Measurements from ENCODE around the gene TXLNA.
"Not testable (repeated sequence)": the region's sequence is repeated elsewhere in the genome, so short reads cannot be mapped to it uniquely, and the experiment has no call there.

Gene TXLNA

GRCh38 chr1:32179443-32180185 is at the start of gene TXLNA:
TXLNA (plus strand) TSS chr1:32179675; CDS start chr1:32180346, 671 bp downstream.
- peak; percentile 98 for DNase-seq

DNA sequence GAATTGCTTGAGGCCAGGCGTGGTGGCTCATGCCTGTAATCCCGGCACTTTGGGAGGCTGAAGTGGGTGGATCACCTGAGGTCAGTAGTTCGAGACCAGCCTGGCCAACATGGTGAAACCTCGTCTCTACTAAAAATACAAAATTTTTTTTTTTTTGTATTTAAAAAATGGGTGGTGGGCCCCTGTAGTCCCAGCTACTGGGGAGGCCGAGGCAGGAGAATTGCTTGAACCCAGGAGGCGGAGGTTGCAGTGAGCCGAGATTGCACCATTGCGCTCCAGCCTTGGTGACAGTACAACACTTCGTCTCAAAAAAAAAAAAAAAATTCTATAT is 45.6 kb upstream of the TXLNA start:
- DNase-seq = not testable (repeated sequence)

- no peak for DNase-seq
These were observed 42.4 kb upstream of the TXLNA start for GRCh38 chr1:32137111-32137510.

DNA sequence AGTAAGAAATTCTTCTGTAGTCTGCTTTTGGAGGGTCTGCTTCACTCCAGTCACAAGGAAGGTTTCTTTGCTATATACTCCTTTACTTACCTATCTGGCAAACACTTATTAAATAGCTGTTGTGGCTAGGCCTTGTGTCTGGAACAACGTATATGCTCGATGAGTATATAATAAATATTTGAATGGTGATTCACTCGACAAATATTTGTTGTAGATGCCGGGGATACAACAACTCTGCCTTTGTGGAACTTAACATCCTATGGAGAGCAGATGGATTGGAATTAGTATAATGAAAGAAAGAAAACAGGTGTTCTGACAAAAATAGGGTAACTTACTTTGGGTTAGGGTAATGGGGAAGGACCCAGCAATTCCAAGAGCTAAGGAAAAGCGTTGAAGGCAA is 40.5 kb upstream of the TXLNA start:
- no peak for DNase-seq

- no peak for DNase-seq
These were observed 36.8 kb upstream of the TXLNA start for GRCh38 chr1:32142446-32143301.

- DNase-seq = not testable (repeated sequence)
These were observed 36.2 kb upstream of the TXLNA start for GRCh38 chr1:32143302-32143695.

- DNase-seq = no peak
These were observed 35.4 kb upstream of the TXLNA start for GRCh38 chr1:32144033-32144432.

DNA sequence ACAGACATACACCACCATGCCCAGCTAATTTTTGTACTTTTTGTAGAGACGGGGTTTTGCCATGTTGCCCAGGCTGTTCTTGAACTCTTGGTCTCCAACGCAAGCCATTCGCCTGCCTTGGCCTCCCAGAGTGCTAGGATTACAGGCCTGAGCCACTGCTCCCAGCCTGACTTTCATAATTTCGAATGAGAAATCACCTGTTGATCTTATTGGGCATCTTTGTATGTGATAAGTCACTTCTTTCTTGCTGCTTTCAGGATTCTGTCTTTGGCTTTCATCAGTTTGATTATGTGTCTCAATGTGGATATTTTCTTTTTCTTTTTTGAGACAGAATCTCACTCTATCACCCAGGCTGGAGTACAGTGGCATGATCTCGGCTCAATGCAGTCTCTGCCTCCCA is 31.7 kb upstream of the TXLNA start:
- not testable (repeated sequence) for DNase-seq

- DNase-seq = no peak
These were observed 28.6 kb upstream of the TXLNA start for GRCh38 chr1:32150847-32151246.

- peak; percentile 15 for DNase-seq
These were observed 28.1 kb upstream of the TXLNA start for GRCh38 chr1:32151319-32151787.

- no peak for DNase-seq
These were observed 20.3 kb upstream of the TXLNA start for GRCh38 chr1:32159189-32159588.

DNA sequence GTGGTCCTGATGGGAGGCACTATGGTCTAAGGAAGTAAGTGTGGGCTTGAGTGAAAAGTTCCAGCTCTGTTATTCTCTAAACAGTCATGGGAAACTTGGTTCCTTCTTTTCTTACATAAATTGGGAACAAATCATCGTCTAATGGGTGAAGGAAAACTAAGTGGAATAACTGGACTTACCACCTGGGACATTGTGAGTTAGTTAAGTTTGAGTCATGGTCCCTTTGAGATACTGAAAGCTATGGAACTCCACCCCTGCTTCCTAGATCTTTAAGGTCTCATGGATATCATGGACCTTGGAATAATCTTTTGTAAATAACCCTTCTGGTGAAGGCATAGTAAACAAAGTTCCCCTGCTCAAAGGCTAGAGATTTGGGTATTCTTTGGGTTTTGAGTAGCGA is 16.1 kb upstream of the TXLNA start:
- no peak for DNase-seq

DNA sequence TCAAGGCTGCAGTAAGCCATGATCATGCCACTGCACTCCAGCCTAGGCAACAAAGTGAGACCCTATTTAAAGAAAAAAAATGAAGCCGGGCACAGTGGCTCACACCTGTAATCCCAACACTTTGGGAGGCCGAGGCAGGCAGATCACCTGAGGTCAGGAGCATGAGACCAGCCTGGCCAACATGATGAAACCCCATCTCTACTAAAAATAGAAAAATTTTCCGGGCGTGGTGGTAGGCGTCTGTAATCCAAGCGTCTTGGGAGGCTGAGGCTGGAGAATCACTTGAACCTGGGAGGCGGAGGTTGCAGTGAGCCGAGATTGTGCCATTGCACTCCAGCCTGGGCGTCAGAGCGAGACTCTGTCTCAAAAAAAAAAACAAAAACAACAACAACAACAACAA is 13.8 kb upstream of the TXLNA start:
- not testable (repeated sequence) for DNase-seq

DNA sequence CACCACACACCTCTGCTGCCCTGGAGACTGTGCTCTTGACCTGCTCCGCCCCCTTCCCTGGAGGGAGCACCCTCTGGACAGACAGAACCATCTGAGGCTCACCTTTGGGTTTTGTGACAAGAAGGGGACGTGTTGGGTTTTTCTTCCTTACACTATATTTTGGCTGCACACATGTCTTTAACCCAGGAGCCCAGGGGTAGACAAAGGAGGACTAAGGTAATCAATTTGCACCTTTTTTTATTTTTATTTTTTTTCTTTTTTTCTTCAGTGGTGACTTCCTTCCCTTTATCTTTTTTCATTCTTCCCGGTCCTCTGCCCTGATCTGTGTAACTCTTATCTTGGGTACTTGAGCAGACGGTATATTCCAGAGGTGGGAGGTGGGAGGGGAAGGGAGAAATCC is 8.5 kb upstream of the TXLNA start:
- DNase-seq = no peak

DNA sequence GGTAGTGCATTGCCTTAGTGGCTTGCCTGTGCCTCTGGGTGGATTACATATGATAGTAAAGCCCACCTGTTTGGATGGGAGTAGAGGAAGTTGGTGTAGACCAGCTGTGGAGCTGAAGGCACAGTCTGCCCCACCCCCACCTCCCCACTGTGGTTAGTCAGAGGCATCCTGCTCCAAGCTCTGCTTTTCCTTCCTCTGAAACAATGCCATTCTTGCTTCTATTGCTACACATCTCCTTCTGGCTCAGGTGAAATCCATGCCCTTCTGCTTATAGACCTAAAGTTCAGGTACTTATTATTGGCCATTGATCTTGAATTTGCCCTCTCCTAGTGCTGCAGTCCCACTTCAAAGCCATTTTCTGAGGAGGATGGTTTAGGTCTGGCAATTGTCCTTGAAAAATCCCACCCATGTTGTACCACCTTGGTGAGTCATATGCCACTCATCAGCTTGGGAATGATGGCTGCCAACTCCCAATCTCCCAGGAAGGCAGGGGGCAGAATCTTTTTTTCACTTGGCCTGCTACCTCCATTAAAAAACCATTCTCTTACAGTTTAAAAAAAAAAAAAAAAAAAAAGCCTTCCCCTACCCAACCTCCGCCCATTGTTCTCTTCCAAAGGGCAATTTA is 6.7 kb upstream of the TXLNA start:
- DNase-seq = no peak

DNA sequence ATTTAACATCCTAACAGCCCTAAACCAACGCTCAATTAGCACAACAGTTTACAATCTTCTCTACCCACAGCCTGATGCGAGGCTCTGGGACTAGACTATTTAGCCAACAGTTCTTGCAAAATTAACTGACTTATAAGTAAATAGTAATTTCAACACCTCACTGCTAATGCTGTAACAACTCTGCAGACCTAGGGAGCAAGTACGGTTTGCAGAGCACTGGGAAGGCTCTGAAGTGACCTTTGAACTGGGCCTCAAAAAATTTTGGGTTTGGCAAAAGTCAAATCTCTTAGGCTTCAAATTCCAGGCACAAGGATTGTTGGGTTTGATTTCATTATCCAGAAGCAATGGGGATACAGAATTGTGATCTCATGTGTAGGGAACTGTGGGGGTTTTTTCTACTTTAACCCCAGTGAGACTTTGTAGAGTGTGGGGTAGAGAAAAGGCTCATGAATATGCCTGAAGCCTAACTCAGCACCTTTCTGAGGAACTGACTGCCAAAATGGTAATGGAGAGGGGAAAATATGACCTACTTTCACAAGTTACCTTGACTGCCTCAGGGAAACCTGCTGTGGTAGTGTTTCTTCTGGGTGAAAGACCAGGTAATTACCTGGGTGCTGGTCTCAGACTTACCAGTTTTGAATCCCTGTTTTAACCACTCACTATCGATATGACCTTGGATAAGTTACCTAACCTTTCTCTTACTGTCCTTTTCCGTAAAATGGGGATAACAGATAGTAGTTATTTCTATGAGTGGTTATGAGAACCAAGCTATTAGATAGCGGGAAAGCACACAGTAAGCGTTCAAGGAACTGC is 889 bp upstream of the TXLNA start:
- DNase-seq = no peak

DNA sequence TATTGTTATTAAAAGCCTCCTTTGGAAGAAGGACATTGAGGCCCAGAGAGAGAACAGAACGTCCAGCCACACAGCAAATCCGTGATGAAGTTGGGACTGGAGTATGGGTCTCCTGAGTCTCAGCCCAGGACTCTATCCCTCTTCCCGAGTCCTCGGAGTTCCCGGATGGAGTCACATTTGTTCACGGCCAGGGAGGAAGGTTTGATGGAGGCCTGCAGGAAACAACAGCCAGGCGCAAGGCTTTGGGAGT is 357 bp upstream of the TXLNA start:
- DNase-seq = no peak

- DNase-seq = no peak
These were observed 948 bp downstream of the TXLNA start for GRCh38 chr1:32180186-32181060.

- DNase-seq = no peak
These were observed 1.6 kb downstream of the TXLNA start for GRCh38 chr1:32181065-32181464.

- DNase-seq = no peak
These were observed 2.1 kb downstream of the TXLNA start for GRCh38 chr1:32181563-32181962.

- no peak for DNase-seq
These were observed 2.6 kb downstream of the TXLNA start for GRCh38 chr1:32182060-32182459.

DNA sequence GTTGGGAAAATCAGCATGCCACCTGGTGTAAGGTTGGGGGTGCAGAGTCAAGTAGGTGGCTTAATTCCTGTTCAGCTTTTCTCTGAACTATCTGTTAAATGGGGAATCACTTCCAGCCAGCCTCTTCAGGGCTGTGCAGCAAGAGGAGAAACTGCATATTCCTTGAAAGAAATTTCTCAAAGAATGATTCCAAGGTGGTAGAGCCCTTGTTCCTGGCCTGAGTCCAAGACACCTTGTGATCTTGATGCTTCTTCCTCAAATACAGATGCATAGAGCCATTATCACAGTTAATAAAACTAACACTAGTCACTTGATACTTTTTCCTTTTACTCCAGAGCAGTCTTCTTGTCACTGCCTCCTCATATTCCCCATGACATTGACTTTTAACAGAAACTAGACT is 5.2 kb downstream of the TXLNA start:
- DNase-seq = no peak
